Urothelium cell line (cell line): Measurements from ENCODE around the gene EGLN1.

Experiments used
- DNase-seq: peaks from one replicate; pipeline ENCODE4 v3.0.0; 2011; ENCODE audit warnings: low spot score, mixed read lengths
- FAIRE-seq: peaks from 2 replicates; lab custom pipeline; 2011; peaks lifted over from hg19 to GRCh38; lab: Jason Lieb, UNC

Gene EGLN1

DNA sequence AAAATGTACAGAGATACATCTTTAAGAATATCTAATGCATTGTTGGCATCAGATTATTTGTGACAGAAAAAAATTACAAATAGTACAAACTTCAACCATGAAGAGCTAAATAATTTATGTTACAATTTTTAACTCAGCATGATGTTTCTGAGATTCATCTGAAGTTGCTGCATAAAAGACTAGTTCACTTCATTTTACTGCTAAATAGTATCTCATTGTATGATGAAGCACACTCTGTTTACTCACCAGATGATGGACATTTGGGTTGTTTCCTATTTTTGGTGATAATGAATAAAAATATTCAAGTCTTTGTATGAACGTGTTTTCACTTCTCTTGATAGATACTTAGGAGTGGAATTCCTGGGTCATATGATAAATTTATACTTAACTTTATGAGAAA, 20.6 kb downstream of the EGLN1 start:
- DNase-seq = no peak
- no peak for FAIRE-seq

DNA sequence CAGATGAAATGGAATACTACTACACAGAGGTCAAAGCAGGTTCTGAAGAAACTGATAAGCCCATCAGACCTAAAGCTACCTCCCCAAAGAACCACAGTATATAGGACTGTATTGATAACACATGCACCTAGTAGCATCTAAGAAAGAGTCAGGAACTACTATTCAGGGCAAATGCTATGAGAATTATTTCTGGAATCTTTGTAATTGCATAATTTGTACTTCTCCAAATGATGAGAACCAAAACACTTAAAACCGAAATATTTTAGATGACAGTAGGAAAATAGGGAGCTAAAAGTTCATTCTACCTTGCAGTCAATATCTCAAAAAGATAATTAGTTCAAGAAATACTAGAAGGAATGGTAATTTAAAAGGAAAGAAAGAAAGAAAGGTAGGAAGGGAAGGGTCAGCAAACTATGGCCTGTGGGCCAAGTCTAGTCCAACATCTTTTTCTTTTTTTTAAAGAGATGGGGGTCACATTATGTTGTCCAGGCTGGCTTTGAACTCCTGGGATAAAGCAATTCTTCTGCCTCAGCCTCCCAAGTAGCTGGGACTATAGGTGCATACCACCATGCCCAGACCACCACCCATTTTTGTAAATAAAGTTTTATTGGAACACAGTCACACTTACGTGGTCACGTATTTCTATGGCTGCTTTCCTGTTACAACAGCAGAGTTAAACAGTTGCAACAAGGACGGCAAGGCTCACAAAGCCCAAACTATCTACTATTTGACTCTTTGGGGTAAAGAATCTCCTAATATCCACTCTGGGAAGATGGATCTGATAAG, 24.0 kb downstream of the EGLN1 start:
- DNase-seq = no peak
- FAIRE-seq = no peak

DNA sequence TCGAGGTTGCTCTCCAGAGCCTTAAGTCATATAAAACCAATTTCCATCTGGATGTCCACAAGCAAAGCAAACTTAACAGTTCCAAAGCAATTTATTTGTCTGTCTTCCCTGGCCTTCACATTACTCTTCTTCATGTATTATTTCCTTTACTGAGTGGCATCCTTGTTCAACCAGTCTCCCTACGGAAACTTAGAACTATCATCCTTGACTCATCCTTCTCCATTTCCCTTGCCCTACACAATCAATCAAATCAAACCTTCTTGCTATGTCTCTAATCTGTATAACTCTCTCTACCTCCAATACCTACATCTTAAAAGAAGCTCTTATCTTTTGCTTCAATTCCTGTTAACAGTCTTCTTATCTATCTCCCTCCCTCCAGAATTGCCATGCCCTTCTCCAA, 25.4 kb downstream of the EGLN1 start:
- FAIRE-seq (no peak), DNase-seq (no peak)

DNA sequence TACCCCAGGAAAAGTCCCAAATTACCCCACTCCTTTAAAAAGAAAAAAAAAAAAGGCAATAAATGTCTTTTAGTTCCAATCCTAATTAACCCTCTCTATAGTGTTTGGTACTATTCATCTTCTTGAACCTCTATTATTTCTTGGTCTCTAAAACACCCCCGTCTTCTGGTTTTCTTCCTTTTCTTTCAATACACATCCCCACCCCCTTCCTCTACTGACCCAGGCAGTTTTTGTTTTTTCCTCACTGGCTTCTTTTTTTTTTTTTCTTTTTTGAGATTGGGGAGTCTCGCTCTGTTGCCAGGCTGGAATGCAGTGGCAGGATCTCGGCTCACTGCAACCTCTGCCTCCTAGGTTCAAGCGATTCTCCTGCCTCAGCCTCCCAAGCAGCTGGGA, 26.1 kb downstream of the EGLN1 start:
- DNase-seq = no peak
- FAIRE-seq = no peak

DNA sequence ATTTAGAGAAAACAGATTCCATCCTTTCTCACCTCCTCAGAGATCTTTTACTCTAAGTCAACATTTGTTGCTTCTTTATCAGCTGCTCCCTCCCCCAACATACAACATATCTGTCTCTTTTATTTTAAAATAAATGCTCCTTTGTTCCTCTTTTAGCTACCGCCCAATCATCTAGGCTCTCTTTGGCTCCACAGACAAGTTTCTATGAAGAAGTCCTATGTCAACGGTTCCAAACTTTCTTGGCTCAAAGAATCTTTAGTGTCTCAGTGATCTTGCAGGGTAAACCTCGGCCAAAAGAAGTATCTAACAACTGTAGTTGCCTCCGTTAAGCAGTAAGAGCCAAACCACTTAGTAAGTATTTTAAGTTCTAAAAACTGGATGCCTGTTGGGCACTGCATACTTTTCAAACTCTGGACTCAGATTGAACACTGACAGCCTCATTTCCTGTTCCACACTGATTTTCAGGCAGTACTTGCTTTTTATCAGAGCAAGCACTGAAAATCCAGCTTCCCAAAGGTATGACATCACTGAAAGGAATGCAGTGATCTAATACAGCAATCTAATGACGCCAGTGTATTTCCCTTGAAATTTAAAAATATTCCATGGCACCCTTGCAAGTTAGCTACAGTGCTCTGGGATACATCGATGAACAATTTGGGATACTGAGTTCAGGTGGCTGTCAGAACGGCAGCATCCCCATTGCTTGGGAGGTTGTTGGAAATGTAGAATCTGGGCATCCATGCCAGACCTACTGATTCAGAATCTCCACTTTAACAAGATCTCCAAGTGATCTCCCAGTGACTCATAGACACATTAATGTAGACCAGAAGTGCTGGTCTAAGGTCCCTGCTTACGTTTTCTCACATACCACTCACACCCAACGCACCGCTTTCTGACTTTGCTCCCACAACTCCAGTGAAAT, 26.8 kb downstream of the EGLN1 start:
- DNase-seq (peak; percentile 64), FAIRE-seq (no peak)

DNA sequence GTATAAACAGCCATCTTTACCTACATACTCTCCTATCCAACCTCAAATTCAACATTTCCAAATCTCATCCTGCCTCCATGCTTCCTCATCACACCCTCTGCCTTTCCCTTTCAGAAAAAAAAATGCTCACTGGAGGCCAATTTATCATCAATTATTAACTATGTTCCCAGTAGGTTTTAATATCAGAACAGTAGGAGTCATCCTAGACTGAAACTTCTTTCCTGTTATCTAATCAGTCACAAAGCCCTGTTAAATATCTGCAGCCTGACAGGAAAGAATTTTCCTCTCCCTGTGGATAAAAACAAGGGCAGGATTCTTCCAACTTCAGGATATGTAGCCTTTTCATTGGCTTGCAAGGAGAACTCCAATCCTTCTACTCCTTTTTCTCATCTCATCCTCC, 28.4 kb downstream of the EGLN1 start:
- DNase-seq (no peak), FAIRE-seq (no peak)

DNA sequence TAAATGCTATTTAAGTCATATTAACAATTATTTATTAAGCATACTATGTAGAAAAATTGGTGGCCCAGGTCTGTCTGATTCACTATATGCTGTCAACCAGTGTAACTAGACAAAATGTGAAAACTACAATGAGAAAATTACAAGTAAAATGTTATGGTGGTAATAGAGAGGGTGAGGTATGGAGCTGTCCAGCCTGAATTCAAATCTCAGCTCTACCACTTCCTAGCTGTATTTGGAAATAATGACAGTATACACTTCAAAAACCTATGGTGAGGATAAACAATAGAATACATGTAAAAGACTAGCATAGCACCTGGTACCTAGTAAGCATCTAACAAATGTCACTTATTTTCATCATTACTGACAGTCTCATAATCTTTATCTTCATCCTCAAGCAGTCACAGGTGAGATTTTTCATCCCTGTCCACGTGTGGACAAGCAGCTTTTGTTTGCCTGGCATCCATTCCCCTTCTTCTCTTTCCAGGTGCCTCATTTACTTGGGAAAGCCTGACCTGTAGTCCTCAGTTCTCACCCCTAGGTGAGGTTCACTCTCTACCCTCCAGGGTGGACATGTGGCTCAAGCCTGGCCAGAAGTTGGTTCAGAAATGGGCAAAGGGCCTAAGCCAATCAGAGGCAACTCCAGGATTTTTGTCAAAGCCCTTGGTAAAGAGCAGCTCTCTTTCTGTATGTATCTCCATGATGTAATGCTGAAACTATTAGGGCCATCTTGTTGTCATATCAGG, 29.5 kb downstream of the EGLN1 start:
- FAIRE-seq = no peak
- no peak for DNase-seq

DNA sequence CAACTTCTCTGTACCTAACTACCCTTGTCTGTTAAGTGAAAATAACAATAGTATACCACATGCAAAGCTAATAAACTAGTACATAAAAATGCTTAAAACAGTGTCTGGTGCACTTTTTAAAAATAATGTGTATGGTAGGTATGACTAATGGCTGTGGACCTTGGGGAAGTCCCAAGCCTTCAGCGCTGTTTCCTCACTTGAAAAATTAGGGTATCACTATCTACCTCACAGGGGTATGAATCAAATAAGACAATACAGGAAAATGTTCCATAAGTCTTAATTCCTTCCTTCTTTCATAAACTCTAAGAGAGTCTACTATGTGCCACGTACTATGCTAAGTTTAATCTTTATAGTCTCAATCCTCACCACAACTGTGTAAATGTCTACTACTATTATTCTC, 32.0 kb downstream of the EGLN1 start:
- no peak for FAIRE-seq
- no peak for DNase-seq

DNA sequence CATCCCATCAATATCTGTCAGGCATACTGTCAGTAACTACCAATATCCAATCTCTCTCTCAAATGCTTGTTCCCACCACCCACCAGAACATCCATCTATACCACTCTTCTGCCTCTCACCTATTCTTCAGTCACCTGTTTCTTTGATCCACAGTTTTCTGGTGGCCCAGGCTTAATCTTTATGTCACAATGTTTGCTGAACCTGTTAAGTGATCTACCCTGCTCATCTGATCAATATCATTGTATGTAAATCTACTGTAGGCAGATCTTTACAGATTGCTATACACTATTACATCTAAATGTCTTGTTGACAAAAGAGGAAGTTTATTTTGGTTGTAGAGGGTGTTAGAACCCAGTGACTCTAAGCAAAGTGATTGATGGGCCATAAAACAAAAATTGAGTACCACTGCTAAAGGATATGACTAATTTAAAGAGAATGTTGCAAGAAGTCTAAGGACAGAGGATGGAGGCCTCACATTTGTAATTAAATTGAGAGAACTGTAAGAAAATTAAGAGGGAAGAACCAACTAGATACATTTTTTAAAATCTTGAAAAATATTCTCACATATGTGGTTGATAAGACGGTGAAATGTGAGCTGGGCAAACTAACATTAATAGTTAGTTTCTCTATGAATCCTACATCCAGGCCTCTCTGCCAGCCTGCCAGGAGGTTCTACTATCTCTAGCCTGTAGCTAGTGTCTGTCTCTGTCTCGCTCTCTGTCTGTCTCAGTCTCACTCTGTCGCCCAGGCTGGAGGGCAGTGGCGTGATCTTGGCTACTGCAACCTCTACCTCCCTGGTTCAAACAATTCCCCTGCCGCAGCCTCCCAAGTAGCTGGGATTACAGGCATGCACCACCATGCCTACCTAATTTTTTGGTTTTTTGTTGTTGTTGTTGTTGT, 34.1 kb downstream of the EGLN1 start:
- no peak for FAIRE-seq
- peak; percentile 27 for DNase-seq

DNA sequence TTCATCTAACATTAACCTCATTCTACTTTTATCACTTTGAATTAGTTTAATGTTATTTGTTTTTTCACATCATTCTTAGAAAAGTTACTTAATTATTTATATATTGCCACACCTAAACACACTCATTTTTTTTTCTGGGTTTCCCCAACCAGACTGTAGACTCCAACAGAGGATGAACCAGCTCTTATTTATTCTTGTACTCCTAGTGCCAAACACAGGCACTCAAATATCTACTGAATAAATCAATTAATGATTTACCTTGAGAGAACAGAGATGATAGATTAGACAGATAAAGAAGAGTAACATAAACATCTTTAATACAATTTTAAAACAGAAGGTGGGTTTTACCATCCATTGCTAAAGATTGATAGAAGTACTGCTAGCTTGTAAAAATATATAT, 35.6 kb downstream of the EGLN1 start:
- FAIRE-seq = no peak
- no peak for DNase-seq

DNA sequence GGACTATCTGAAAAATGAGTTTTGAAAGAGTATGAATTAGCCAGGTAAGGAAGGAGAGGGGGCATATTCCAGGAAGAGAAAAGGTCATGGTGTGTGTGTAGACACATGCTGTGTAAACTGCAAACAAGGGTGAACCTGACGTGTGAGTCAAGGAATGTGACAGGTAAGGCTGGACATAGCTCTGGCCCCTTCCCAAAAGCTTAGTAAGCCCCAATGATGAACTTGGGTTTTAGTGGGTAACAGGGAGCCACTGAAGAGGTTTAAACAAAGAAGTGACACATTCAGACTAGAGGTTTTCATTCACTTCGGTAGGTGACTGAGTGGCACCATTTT, 36.7 kb downstream of the EGLN1 start:
- DNase-seq = no peak
- no peak for FAIRE-seq

DNA sequence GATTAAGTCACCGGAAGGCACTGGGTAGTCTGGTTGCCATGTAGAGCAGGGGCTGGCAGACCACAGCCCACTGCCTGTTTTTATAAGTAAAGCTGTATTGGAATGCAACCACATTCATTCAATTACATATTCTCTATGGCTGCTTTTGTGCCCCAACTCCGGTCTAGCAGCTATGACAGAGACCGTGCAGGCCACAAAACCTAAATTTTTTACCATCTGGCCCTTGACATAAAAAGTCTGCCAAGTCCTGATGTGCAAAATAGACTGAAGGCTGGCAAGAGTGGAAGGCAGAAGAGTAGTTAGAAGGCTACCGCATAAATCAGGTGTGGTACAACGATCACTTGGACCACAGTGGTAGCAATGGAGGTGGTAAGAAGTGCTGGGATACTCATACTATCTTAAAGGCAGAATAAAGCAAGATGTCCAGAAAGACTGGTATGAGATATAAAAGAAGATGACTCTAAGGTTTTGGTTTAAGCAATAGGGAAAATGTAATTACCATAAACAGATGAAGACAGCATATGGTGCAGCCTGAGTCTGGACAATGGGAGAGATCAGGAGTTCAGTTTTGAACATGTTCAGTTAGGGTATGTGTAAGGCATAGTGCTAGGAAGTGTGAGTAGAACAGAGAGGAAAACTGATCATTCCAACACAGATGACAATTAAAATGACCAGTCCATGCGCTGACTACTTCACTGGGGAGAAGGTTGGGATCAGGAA, 37.2 kb downstream of the EGLN1 start:
- DNase-seq (no peak), FAIRE-seq (no peak)

DNA sequence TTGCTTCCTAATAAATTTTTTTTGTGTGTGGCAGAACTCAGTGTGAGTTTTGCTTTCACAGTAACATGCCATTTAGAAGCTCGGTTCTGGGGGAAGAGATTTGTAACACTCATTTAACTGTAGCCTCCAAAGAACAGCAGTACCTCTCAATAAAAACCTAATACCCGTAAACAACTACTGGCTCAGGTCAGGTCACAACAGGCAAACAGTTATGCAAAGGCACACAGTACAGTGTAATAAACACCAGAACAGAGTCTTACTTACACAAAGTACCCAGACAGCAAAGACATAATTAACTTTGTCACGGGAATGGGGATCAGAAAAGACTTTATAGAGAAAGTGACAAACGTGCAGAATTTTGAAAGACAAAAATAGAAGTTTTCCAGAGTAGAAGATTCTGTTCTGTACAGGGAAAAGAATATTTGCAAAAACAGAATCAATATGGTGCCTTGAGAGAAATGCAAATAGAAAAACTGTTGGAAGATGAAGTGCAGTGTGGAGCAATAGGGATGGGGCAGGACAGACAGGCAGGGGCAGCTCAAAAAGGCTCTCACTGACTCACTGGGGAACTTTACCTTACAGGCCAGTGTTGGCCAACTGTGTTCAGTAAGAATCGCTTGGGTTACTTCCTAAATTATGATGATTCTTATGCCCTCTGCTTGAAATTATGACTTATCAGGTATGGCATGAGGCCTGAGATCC, 38.8 kb downstream of the EGLN1 start:
- no peak for FAIRE-seq
- no peak for DNase-seq

DNA sequence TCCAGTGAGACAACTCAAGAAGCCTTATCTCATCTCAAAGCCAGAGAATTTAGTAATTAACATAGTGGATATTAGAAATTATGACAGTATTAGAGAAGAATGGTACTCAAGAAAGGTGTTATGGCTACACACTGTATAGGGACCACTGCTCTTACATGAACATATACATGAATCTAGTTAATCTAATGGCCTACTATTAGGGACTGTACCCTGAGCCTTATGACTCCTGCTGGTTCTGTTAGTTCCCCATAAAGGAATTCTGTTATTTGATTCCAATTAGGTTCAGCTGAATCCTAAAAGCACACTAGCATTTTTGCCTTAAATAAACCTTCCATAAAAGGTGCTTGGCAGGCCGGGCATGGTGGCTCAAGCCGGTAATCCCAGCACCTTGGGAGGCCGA, 39.7 kb downstream of the EGLN1 start:
- FAIRE-seq (no peak), DNase-seq (no peak)

DNA sequence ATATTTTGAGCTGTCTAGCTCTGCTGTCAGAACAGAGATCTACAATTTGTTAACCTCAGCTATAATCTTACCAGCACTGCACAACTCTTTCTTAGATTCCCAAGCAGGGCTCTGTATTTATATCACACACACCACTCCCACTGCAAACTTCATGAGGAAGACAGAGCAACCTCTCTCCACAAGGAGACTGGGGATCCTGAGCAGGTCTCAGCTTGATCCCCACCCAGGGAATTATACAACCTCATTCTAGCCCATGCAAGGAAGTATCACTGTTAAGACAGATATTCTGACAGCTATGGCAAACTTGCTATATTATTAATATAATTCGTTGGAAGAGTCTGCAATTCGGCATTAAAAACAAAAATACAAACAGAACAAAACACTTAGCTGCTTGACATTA, 40.4 kb downstream of the EGLN1 start:
- DNase-seq = no peak
- FAIRE-seq = no peak

DNA sequence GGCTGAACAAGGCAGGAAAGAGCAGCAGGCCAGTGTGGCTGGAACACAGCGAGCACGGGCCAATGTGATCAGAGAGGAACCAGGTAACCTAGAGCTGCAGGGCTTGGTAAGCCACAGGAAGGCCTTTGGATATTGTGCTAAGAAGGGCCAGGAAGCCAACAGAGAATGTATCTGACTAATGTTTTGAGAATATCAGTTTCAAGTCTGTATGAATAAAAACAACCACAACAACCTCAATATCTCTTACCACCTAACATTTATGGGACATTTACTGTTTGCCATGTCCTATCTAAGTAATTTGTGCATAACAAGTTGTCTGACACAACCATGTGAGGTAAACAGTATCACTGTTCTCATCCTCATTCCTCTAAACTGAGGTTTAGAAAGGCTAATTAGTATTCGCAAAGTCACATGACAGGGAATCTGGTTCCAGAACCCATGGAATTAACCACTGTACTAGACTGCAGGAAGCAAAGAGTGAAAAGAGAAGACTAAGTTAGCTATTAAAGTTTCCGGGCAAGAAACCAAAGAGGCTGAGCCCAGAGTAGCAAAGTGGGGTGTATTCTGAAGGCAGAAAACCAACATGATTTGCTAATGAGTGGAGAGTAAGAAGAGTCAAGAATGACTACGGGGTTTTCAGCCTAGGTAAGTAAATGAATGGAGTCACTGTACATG, 45.1 kb downstream of the EGLN1 start:
- DNase-seq = no peak
- FAIRE-seq = peak; percentile 74

DNA sequence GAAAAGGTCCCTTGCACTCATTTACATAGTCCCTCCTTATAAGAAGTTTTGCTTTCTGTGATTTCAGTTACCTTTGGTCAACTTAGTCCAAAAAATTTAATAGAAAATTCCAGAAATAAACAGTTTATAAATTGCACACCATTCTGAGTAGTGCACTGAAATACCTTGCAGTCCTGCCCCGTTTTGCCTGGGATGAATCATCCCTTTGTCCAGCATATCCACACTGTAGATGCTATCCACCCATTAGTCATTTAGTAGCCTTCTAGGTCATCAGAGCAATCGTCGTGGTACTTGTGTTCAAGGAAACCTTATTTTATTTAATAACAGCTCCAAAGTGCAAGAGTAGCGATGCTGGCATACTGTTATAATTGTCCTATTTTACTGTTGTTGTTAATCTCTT, 46.0 kb downstream of the EGLN1 start:
- DNase-seq = no peak
- FAIRE-seq = no peak

DNA sequence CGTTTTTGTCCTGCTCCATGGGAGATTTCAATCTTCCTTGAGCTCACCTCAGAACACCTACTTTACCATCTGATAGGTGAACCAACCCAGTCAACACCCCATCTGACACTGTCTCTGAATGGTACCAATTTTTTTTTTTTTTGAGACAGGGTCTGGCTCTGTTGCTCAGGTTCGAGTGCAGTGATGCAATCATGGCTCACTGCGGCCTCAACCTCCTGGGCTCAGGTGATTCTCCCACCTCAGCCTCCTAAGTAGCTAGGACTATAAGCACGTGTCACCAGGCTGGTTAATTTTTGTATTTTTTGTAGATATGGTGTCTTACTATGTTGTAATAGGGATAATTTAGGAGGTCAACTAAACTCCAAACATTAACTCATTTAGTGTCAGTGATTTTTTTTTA, 47.7 kb downstream of the EGLN1 start:
- FAIRE-seq = no peak
- no peak for DNase-seq

DNA sequence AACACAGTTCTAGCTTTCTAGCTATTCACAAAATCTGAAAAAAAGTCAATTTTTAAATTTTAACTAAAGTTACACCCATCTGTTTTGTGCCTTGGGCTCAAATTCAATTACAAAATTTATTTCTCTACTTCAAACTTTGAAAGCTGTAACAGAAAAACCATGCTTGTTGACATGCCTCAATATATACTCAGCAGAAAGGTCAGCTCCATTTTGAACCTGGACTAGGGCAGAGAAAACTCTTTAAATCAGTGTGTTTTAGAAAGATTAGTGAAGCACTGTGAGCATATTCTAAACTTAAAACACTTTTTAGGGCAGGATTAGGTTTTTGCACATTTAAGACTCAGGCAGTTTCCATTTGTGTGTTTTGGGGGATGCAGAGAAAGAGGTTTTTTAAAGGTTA, 49.6 kb downstream of the EGLN1 start:
- no peak for DNase-seq
- no peak for FAIRE-seq
